Middle frontal gyrus (tissue), 1 donor: ENCODE data around the gene ATP10A.

ENCODE experiments used
- DNase-seq: peaks from one replicate; pipeline ENCODE4 v3.0.0-alpha.2; 2015; ENCODE audit warnings: low spot score; ENCODE audit errors: extremely low spot score

ATP10A gene, protein sequence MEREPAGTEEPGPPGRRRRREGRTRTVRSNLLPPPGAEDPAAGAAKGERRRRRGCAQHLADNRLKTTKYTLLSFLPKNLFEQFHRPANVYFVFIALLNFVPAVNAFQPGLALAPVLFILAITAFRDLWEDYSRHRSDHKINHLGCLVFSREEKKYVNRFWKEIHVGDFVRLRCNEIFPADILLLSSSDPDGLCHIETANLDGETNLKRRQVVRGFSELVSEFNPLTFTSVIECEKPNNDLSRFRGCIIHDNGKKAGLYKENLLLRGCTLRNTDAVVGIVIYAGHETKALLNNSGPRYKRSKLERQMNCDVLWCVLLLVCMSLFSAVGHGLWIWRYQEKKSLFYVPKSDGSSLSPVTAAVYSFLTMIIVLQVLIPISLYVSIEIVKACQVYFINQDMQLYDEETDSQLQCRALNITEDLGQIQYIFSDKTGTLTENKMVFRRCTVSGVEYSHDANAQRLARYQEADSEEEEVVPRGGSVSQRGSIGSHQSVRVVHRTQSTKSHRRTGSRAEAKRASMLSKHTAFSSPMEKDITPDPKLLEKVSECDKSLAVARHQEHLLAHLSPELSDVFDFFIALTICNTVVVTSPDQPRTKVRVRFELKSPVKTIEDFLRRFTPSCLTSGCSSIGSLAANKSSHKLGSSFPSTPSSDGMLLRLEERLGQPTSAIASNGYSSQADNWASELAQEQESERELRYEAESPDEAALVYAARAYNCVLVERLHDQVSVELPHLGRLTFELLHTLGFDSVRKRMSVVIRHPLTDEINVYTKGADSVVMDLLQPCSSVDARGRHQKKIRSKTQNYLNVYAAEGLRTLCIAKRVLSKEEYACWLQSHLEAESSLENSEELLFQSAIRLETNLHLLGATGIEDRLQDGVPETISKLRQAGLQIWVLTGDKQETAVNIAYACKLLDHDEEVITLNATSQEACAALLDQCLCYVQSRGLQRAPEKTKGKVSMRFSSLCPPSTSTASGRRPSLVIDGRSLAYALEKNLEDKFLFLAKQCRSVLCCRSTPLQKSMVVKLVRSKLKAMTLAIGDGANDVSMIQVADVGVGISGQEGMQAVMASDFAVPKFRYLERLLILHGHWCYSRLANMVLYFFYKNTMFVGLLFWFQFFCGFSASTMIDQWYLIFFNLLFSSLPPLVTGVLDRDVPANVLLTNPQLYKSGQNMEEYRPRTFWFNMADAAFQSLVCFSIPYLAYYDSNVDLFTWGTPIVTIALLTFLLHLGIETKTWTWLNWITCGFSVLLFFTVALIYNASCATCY (N-terminal part only)

DNA sequence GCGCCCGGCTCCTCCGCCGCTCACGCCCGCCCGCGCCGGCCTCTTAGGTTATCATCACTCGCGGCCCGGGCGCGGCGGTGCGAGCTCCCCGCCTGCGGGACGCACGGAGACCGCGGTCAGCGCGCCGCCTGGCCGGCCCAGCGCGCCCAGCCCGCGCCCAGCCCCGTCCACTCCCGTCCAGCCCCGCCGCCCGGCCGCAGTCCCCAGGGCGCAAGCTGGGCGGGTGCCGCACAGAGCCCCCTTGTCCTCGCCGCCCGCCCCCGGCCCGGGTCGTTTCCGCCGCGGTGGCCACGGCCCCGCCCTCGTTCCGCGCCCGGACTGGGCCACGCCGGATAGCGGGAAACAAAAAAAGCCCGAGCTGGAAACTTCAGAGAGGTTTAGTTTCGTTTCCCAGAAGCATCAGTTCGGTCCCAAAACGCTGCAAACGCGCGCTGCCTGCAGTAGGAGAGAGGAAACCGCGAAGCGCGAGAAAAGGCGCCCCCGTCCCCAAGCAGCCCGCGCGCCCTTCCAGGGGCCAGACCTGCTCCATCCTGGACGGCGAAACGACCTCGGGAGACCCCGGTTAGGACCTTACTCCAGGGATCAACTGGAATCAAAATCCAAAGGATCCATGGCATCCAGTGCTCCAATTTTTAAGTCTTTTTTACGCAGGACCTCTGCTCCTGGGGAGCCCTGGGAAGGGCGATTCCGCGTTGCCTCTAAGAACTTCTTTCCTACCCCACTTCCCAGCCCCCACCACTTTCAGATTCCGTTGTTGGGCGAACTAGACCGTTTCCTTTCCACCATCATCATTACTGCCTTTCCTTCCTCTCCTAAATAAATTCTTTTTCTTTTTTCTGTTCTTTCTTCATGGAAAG lies at the start of gene ATP10A:
TSS of gene ATP10A (minus strand) at position 217 of the 857 bp plus-strand sequence. CDS start 231 bp downstream, outside the sequence.
- no peak for DNase-seq

DNA sequence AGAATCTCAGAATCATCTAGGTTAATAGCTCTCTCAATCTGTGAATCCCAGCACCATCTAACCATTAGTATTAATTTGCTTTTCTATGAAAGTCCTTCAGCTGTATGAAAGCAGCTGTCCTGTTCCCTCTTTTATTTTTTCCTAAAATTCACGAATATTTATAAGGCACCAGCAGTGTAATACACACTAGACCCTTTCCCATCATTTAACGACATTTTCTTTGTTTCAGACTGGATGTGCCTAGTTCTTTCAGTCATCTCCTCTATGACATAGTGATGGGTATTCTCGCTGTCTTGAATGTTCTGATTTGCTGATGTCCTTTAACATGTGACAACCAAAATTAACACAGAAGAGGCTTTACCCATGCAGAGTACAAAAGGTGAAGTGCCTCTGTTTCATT lies 48.9 kb upstream of the ATP10A start:
- DNase-seq: no peak

DNA sequence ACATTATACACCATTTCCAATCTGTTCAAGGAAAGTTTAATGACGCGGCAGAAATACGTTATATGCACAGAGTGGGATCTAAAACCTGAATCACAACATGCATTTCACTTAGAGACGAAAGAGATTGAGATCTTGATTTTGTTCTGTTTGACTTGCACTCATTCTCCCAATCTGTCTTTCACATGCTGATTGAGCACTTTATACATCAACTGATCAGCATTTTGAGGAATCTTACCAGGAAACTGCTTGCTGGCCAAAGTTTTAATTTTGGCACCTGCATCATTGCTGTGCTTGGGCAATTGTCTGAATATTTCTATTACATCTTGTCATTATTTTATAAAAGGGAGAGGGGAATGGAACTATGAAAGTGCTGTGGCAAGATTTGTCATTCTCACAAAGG lies 47.7 kb upstream of the ATP10A start:
- DNase-seq: no peak

DNA sequence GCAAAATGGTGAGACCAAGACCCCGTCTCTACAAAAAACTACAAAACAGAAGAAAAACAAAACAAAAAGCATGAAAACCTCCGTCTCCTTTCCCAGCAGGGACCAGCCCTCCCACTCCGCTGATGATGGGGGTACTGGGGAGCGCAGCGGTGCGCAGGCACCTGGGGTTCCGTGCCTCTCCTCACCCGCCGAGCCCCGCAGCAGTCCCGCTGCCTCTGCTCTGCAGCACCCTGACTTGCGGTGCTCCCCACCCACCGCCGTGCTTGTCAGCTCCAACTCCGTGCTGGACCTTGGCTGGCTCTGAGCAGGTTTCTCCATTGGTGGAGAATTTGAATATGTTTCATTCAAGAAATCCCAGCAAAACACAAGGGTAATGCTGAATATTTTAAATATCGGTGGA lies 46.7 kb upstream of the ATP10A start:
- DNase-seq: no peak

DNA sequence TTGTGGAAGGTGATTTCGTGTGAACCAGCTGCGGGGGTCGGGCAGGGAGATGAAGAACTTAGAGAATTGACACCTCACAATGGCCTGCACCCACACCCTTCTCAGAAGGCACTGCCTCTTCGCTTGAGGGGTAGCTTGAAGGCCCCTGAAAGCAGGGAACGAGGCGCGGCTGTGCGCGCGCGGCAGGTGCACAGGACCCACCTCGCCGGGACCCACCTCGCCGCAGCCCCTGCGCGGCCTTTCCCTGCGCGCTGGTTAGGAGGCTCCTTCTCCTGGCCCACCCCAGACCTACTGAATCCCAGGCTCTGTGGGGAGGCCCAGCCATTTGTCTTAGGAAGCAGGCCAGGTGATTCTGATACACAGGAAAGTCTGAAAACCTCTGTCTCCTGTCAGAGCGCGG lies 46.2 kb upstream of the ATP10A start:
- no peak for DNase-seq

DNA sequence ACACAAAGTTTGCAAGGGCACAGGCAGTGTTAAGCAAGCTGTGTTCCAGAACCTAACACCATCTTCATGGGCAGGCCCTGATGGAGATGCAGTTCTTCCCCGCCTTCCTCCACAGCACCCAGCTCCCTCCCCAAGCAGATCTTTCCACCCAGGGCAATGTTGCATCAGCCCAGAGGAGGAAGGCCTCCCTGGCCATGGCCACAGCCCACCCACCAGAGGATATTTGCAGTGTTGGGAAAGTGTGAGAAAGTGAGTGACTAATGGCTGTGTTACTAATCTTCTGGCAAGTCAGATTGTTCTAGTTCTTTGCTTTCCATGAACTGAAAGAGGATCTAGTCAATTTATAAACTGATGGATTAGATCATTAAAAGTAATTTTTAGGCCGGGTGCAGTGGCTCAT lies 42.0 kb upstream of the ATP10A start:
- DNase-seq: no peak

DNA sequence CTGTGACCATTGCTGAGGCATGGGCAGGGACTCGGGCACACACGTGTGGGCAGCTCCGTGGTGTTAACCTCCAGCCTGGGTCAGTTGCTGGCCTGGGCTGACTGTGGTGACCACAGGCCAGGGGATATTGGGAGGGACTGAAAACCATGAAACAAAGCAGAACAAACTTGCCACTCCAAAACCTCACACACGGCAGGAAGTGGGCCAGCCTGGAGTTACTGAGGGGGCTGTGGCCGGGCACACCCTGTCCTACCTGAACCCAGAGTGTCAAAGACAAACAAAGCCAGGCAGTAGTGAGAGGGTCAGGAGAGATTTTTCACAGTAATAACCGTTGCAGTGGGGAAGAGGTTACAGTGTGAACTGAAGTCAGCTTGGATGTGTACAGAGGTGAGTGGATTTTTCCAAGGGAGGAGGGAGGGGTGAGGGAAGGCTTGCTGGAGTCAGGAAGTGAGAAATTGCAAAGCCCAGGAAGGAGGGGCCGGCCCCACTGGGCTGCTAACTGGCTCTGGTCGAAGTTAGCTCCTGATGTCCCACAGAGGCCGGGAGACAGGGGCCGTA lies 40.0 kb upstream of the ATP10A start:
- no peak for DNase-seq

DNA sequence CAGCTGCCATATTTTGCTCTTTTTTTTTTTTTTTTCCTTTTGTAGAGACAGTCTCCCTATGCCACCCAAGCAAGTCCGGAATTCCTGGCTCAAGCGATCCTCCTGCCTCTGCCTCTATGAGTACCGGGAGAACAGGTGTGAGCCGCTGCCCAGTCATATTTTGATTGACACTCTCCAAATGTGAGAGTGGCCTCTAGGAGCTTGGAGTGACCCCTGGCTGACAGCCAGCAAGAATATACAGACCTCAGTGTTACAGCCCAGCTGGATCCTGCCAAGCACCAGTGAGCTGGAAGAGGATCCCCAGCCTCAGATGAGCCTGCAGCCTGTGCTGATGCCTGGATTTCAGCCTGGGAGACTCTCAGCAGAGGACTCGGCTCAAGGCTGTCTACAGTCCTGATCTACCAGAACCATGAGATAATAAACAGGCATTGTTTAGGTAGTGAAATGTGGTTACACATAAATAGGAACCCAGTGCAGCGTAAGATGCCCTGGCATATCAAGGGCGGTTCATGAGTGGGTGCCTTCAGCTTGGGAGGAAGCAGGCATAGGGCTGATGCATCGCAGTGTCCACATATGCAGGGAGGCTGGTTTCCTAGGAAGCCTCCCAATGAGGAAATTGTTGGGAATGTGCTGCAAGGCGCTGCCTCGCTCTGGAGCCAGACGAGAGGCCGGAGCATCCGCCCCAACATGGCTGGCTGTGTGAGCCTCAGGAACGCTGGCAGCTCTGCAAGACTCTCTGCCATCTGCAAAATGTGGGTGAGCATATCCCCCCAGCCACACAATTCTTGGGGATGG lies 38.9 kb upstream of the ATP10A start:
- no peak for DNase-seq

DNA sequence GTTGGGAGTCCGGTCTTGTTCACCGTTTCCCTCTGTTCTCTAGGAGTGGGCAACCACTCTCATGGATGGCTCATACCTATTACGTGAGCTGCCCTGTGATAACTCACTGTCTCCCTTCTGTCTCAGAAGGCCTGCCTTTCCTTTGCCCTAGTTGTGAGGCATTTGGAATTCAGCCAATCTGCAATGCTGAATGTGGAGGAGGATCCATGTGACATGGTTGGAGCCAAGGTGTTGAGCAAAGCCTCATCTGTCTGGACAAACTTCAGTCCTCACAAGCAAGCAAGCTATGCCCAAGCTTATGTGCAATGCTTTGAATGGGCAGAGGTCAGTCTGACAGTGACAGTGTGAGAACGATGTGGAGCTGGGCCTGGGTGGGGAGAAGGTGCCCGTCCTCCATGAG lies 37.8 kb upstream of the ATP10A start:
- no peak for DNase-seq

DNA sequence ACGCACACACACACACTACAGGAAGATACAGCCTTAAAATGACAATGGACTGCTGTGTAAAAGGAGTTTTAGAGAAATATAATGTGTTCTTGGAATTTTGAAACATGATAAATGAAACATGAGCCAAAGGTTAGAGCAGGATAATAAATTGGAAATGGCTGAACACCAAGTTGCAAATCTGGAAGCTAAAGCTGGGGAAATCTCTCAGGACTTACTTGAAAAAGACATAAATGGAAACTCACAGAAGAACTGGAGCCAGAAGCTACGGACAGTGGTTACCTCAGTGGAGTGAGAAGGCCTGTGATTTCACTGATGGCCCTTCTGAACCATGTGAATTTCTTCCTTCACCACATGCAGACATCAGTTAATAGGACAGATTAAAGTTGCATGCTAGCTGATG lies 37.3 kb upstream of the ATP10A start:
- DNase-seq: no peak

DNA sequence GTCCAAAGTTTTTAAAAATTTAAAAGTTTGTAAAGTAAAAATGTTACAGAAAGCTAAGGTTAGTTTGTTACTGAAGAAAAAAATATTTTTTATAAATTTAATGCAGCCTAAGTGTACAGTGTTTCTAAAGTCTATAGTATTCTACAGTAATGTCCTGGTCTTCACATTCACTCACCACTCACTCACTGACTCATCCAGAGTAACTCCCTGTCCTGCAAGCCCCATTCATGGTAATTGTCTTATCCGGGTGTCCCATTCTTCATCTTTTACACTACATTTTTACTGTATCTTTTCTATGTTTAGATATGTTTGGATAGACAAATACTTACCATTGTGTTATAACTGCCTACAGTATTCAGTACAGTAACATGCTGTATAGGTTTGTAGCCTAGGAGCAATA lies 36.7 kb upstream of the ATP10A start:
- no peak for DNase-seq

DNA sequence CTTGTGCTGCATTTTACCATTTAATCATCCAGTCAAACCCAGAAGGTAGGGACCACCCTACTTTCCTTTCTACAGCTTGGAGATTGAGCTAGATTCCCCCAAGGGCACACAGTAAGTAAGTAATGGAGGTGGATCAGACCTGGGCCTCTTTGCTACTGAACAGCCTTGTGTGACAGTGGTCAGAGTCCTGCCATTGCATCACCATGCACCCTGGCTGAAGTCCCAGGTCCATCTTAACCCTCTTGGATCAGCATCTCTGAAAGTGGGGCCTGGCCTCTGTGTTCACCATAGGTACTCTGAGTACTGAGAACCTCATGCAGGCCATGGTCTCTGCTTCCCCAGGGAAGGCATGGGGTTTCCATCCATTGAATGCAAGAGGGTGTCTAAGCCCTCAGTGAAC lies 34.5 kb upstream of the ATP10A start:
- no peak for DNase-seq

DNA sequence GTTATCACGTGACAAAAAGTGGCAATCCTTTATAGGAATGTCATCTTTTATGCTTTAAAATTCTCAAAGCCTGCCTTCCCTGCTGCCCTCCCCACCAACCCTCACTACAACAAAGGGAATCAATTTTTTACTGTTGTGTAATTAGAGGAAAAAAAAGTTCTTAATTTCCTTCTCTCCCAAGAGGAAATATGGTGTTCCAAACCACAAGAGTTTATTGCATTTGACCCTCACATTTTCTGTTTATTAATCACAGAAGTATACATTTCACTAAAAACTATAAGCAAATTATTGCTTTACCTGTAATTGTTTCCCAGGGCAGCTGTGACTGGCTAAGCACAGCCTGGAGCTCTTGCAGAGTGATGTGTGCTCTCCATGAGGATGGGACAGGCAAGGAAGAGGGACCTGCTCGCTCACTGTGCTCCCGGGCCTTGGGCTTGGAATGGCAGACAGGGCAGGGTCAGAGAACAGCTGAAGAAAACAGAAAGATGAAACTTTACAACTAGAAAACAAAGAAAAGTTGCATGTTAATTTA lies 31.3 kb upstream of the ATP10A start:
- no peak for DNase-seq

DNA sequence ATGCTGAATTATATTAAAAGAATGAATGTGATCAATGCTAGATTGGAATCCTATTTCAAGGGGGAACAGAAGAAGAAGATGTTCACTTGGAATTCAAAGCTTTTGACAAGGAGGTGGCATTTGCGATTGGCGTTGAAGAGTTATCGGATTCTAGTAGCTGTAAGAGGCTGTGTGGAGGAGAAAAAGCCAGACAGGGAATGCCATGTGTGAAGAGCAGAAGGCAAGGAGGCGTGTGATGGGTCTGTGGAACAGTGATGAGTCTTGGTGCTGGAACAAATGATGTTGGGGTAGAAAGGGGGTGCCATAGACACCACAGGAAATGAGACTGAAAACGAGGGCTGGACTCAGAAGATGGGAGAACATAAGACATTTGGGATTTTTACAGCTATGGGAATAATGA lies 30.5 kb upstream of the ATP10A start:
- no peak for DNase-seq

DNA sequence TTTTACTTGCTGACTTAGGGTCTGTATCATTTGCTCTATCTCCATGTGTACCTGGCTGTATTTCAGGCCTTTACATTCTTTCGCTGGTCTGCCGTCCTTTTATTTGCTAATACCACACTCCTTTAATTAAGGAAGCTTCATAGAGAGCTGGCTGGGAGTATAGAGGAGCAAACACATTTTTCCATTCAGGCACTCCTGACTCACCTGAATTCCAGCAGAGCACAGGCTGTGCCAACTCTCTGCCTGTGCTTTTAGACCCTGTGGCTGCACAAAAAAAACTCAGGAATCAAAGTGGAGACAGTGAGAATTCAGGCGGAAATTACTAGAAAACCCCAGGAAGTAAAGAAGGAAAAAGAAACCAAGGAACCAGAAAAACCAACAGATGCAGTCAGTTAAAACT lies 29.0 kb upstream of the ATP10A start:
- no peak for DNase-seq

DNA sequence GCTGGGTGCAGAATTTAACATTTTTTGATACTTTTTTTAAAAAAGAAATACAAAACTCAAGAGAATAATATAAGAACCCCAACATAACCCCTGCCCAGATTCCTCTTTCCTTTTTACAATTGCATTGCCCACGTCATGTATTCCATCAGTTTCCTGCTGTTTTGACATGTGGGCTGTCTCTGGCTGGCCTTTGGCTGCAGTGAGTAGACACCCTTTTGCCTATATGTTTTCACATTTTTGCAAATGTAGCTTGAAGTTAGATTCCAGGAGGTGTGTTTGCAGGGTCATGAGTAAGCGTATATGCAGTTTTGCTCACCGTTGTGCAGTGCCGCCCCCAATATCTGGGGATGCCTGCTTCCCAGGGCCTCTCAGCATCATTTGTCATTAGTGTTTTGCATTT lies 28.0 kb upstream of the ATP10A start:
- no peak for DNase-seq

DNA sequence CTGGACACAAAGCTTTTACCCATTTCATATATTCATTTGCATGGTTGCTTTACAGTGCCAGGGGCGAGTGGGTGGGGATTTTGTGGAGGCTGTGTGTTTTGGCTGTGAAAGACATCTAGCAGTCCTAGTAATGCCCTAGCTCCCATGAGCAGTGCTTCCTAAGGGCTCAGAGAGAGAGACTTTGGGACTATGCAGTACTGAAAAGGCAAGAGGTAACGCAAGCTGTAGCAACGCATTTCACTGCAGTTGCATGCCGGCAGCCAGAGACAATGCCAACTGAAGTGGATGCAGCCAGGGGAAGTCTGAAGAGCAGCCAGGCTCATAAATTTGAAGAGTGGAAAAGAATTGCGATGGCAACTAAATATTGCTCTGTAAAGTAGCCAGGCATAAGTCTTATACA lies 27.4 kb upstream of the ATP10A start:
- DNase-seq: no peak

DNA sequence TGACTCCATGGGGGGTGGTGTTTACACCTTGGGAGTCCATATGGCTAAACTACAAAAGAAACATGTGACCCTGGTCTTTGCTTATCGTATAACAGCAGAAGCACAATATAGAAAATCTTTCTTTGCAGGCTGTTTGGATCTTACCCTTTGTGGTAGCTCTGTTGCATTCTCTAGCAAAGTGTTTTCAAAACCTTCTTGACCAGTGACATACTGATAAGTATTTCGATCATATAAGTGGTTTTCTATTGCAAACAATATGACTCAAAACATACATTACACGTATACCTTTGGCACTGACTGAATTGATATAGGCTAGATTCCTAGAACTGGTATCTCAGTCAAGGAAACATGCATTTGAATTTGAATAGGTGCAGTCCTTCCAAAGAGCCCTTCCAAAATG lies 24.7 kb upstream of the ATP10A start:
- DNase-seq: no peak

DNA sequence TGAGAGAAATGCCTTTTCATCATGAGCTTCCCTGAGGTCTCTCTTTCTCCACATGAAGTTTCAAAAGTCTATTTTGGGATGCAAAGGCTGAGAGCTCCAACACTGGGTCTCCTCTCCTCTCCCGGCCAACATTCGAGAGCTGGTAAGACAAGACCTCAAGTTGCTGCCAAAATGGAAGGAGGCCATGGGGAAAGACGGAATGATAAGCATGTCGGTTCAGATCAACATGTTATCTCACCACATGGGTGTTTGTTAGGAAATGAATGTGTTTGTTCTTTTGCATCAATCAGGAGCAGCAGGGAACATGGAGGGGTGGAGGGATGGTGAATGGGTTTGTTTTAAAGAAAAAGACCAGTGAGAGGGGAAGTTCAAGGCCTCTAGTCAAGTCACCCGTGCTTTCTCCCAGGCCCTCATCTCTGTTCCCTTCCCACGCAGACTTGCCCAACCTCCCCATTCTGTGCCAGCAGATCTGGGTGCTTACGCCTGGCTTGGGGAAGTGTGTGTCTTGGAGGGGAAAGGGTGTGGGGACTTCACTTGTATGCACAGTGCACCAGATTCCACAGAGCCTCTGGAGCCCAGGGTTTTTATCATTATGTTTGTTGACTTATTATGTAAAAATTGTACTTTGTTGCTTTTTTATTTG lies 23.5 kb upstream of the ATP10A start:
- DNase-seq: no peak
